Subcutaneous adipose tissue (tissue), 4 donors: ENCODE measurements around the gene MYBPC2. TPM values are rescaled to one million over a fixed set of nuclear protein-coding genes. Genes with fewer than 3 reads are reported as not detected.

ENCODE experiments used
- total RNA-seq, 4 donors: library from RNA; depleted of rRNA; stranded (reverse); fragments of >200 nt; gene quantifications; one replicate each; pipeline ENCODE4 v1.1.0, GENCODE V29; 2016
- TF ChIP-seq, protein P1 (sequence below): fragments of 450-650 bp; IDR thresholded peaks from one replicate; pipeline ENCODE4 v1.5.1; 2016; ENCODE audit warnings: low read depth, mild to moderate bottlenecking, control low read depth, antibody characterized with exemption, moderate library complexity

The MYBPC2 gene
- total RNA-seq, 4 donors from 2014 or later, result not detected

GRCh38 chr19:50482916-50483315 lies 50.2 kb downstream of the MYBPC2 start:
- TF ChIP-seq, protein P1, sequence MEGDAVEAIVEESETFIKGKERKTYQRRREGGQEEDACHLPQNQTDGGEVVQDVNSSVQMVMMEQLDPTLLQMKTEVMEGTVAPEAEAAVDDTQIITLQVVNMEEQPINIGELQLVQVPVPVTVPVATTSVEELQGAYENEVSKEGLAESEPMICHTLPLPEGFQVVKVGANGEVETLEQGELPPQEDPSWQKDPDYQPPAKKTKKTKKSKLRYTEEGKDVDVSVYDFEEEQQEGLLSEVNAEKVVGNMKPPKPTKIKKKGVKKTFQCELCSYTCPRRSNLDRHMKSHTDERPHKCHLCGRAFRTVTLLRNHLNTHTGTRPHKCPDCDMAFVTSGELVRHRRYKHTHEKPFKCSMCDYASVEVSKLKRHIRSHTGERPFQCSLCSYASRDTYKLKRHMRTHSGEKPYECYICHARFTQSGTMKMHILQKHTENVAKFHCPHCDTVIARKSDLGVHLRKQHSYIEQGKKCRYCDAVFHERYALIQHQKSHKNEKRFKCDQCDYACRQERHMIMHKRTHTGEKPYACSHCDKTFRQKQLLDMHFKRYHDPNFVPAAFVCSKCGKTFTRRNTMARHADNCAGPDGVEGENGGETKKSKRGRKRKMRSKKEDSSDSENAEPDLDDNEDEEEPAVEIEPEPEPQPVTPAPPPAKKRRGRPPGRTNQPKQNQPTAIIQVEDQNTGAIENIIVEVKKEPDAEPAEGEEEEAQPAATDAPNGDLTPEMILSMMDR, result no peak

GRCh38 chr19:50485284-50485955 lies 52.7 kb downstream of the MYBPC2 start:
- TF ChIP-seq, protein P1, result no peak

- TF ChIP-seq, protein P1, result no peak
Observed at GRCh38 chr19:50486823-50487515, 54.3 kb downstream of the MYBPC2 start.

- TF ChIP-seq, protein P1, result no peak
Observed at GRCh38 chr19:50488389-50489194, 55.9 kb downstream of the MYBPC2 start.

- TF ChIP-seq, protein P1, result no peak
Observed at GRCh38 chr19:50489461-50490011, 56.8 kb downstream of the MYBPC2 start.

DNA sequence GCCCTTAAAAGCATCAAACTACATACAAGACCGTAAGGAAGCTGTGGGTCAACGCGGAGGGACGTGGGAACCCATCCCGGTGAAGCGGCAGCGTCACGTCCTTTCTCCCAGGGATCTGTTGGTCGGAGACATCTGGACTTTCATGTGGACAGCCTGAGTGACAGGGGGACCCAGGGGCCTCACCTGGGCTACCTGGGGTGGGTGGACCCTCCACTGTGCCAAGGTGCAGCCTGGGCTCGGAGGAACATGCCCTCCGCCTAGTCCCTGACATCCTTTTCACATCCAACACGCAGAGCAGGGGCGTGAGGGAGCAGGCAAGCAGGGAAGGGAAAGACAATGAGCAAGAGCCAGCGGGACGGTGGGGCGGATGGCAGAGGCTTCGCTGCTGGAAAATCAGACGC lies 57.7 kb downstream of the MYBPC2 start:
- TF ChIP-seq, protein P1, result no peak
